Uterus (tissue), 4 donors: ENCODE data around the gene COG4. TPM values are rescaled to one million over a fixed set of nuclear protein-coding genes. Genes with fewer than 3 reads are reported as not detected.

Source experiments
- DNase-seq, 2 donors: peaks; one replicate each; pipeline ENCODE4 v3.0.0-alpha.2; 2019 to 2020
- H3K27ac ChIP-seq, 2 donors: fragments of 200-600 bp; sonication (generic); 1 replicate in 1 of 2; 2 replicates in 1 of 2; pipeline ENCODE4 v1.5.1; 2016 to 2018
- H3K27me3 ChIP-seq, 2 donors: fragments of 200-600 bp; sonication (generic); one replicate each; pipeline ENCODE4 v1.5.1; 2018 to 2019; ENCODE audit warnings: control low read depth in 1 of 2
- H3K36me3 ChIP-seq, 2 donors: fragments of 200-600 bp; sonication (generic); one replicate each; pipeline ENCODE4 v1.5.1; 2019; ENCODE audit warnings: control low read depth in 1 of 2
- H3K4me1 ChIP-seq, 2 donors: fragments of 200-600 bp; sonication (generic); one replicate each; pipeline ENCODE4 v1.5.1; 2018 to 2019; ENCODE audit warnings: control low read depth in 1 of 2
- H3K4me3 ChIP-seq, 2 donors: fragments of 200-600 bp; sonication (generic); 1 replicate in 1 of 2; 2 replicates in 1 of 2; pipeline ENCODE4 v1.5.1; 2018 to 2019; ENCODE audit warnings: mild to moderate bottlenecking in 1 of 2
- H3K9me3 ChIP-seq, 2 donors: fragments of 200-600 bp; sonication (generic); one replicate each; pipeline ENCODE4 v1.5.1; 2019; ENCODE audit warnings: control low read depth in 1 of 2
- POLR2A ChIP-seq, 2 donors: fragments of 450-650 bp; IDR thresholded peaks; one replicate each; pipeline ENCODE4 v1.6.1; 2016; ENCODE audit warnings: antibody characterized with exemption in 2 of 2, mild to moderate bottlenecking in 1 of 2, moderate library complexity in 1 of 2
- intact Hi-C: fragments of 100-400 bp; cut with DNase I; formaldehyde crosslinking; loops from one replicate; pipeline ENCODE4 v1.15.1; 2023; ENCODE audit warnings: low total_unique reads
- total RNA-seq, 4 donors: library from RNA; depleted of rRNA in 3 of 4; stranded (reverse); fragments of >200 nt in 3 of 4; gene quantifications; one replicate each; pipeline versions ENCODE4 v1.1.0 to v1.2.4, GENCODE V29; 2014 to 2023
- TF ChIP-seq, protein P1 (sequence below), 4 experiments: fragments of 200-600 bp in 2 of 4; fragments of 450-650 bp in 2 of 4; sonication (generic) in 2 of 4; IDR thresholded peaks; one replicate each; pipeline ENCODE4 v1.5.1; 2016 to 2019; ENCODE audit warnings: antibody characterized with exemption in 4 of 4, mild to moderate bottlenecking in 2 of 4, moderate library complexity in 1 of 4
- donor health status: DM: yes; HTN: yes; CAD: no.

Gene COG4
- total RNA-seq, 4 donors from 2014 or later: 33.3 to 137 (median 67.1) TPM

DNA sequence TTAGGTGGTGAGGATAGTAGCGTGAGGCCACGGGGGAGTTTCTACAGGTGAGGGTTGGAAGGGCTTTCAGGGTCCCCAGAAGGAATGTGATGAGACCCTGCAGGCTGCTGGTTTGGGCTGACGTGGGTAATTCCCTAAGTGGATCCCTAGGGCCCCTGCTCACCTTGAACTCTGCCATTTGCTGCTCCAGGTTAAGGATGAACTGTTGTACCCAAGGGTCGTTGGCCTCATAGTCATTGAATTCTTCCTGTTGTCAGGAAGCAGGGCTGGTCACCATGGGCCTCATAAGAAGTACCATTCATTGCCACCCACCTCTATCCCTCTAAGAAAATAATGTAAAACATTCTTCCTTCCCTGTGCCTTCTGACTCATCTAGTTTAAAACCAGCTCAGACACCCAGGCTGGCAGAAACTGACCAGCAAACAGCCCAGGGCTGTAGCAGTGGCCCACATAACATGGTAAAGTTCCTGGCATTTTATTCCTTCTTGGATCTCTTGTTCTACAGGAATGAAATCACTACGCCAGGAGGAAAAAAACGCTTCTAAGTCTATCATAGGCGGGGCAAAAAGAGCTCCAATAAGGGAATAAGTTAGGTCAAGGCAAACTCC, 41.3 kb downstream of the COG4 start:
- Histone ChIP-seq H3K36me3 (no peaks in the 10 kb centered on the region), H3K27me3 (no peaks in the 10 kb centered on the region), H3K4me1 (no peaks in the 10 kb centered on the region), H3K4me3 (no peak overlapping the region), H3K27ac (no peak overlapping the region), H3K9me3 (no peaks in the 10 kb centered on the region)
- intact Hi-C loops: no loop called here
- DNase-seq: no peak
- TF ChIP-seq, protein P1, sequence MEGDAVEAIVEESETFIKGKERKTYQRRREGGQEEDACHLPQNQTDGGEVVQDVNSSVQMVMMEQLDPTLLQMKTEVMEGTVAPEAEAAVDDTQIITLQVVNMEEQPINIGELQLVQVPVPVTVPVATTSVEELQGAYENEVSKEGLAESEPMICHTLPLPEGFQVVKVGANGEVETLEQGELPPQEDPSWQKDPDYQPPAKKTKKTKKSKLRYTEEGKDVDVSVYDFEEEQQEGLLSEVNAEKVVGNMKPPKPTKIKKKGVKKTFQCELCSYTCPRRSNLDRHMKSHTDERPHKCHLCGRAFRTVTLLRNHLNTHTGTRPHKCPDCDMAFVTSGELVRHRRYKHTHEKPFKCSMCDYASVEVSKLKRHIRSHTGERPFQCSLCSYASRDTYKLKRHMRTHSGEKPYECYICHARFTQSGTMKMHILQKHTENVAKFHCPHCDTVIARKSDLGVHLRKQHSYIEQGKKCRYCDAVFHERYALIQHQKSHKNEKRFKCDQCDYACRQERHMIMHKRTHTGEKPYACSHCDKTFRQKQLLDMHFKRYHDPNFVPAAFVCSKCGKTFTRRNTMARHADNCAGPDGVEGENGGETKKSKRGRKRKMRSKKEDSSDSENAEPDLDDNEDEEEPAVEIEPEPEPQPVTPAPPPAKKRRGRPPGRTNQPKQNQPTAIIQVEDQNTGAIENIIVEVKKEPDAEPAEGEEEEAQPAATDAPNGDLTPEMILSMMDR (IDR thresholded peaks at IDR 0.05): no peak
- no peak for TF ChIP-seq POLR2A (IDR thresholded peaks at IDR 0.05)

DNA sequence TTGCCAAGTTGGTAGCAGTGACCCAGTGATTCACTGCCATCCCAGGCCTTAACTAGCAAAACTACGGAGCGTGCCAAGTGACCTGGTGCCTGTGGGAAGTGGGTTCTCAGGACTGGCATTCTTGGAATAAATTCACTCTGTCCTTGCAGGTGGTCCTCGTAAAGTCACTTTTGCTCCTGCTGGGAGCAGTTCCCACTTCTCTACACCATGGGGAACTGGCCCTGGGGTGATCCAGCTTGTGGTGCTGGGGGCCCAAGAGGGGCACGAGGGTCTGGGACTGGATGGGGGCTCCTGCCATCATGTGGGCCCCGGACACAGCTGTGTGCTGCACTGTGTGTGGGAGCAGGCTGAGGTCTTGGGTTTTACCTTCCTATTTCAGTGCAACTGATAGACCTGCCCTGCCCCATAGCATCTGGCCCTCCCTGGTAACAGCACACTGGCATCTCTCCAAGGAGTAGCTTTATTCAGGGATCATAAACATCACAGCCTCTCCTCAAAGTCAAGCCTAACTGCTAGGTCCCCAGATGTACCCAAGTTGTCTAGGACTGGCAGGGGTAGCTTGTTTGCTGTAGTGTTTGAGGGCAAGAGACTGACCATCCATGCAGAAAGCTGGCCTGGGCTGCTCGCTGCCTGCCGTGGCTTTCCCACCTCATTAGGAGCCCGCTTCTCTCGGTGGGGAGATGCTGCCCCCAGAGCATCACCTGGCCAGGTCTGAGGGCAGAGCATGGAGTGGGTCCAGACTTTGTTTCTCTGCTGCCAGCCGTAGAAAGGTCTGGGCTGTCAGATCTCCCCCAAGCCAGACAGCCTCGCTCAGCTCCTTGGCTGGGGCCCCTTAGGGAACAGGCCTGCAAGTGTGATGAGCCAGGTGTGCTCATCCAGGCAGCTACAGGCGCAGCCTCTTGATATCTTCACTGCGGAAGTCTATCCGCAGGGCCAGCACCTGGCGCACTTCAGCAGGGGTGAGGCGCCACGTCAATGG, 42.9 kb downstream of the COG4 start:
- Histone ChIP-seq H3K27me3 (no peaks in the 10 kb centered on the region), H3K27ac (no peak overlapping the region), H3K9me3 (no peaks in the 10 kb centered on the region), H3K36me3 (no peaks in the 10 kb centered on the region), H3K4me3 (no peak overlapping the region), H3K4me1 (no peaks in the 10 kb centered on the region)
- no peak for TF ChIP-seq POLR2A (IDR thresholded peaks at IDR 0.05)
- TF ChIP-seq, protein P1 (IDR thresholded peaks at IDR 0.05): no peak
- intact Hi-C loops: no loop called here
- no peak for DNase-seq

DNA sequence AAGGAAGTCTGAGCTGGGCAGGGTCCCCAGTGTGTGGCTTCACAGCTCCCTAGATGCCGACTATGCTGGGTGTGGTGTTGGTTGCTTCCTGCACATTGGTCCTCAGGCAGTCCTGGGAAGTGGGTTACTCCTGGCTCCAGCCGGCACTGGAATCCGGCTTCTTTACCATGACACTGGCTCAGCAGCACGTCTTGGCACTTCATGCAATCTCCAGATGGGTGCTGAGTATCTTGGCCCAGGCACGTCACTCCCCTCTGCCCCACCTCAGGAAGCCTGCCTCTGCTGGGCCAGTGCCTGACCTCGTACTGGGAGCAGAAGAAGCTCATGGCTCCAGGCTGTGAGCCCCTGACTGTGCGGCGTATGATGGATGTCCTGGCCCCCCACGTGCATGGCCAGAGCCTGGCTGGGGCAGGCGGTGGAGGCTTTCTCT, 44.4 kb downstream of the COG4 start:
- TF ChIP-seq, protein P1 (IDR thresholded peaks at IDR 0.05): no peak
- no peak for TF ChIP-seq POLR2A (IDR thresholded peaks at IDR 0.05)

DNA sequence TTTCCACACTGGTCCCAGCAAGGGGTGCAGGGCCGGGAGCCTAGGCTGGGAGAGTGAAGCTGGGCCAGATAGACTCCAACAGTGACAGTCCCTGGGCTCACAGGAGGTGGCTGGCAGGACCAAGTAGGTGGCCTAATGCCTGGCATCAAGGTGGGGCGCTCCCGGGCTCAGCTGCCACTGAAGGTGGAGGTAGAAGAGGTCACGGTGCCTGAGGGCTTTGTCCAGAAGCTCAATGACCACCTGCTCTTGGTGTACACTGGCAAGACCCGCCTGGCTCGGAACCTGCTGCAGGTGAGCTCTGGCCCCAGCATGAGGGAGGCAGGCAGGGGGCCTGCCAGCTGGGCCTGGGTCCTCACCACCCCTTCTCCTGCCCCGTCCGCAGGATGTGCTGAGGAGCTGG, 45.2 kb downstream of the COG4 start:
- no peak overlapping the region for H3K4me3 ChIP-seq
- peak overlapping the region in 1 of 2 donors; percentile 15 for H3K27ac ChIP-seq
- H3K4me1 ChIP-seq: no peaks in the 10 kb centered on the region
- no peak for DNase-seq
- no peaks in the 10 kb centered on the region for H3K36me3 ChIP-seq
- no peaks in the 10 kb centered on the region for H3K27me3 ChIP-seq
- intact Hi-C loops: no loop called here
- no peaks in the 10 kb centered on the region for H3K9me3 ChIP-seq
- TF ChIP-seq POLR2A (IDR thresholded peaks at IDR 0.05): no peak
- TF ChIP-seq, protein P1 (IDR thresholded peaks at IDR 0.05): no peak

More for the DNA sequence above, 44.4 kb downstream of the COG4 start:
- no peak for DNase-seq
- peak overlapping the region in 1 of 2 donors; percentile 15 for H3K27ac ChIP-seq
- H3K4me3 ChIP-seq: no peak overlapping the region
- intact Hi-C loops: no loop called here
- no peaks in the 10 kb centered on the region for H3K9me3 ChIP-seq
- H3K4me1 ChIP-seq: no peaks in the 10 kb centered on the region
- no peaks in the 10 kb centered on the region for H3K27me3 ChIP-seq
- no peaks in the 10 kb centered on the region for H3K36me3 ChIP-seq
